ENCODE results near the gene SUSD4.

Gene SUSD4

GRCh38 chr1:223358826-223359225 is 5.2 kb downstream of the SUSD4 start:
- DNase-seq (ENCODE audit: low read depth) = no peak

- no peak for DNase-seq (ENCODE audit: low read depth)
These were observed 8.3 kb downstream of the SUSD4 start for GRCh38 chr1:223355699-223356098.

GRCh38 chr1:223353939-223354338 is 10.0 kb downstream of the SUSD4 start:
- DNase-seq (ENCODE audit: low read depth) = no peak

GRCh38 chr1:223352944-223353343 is 11.0 kb downstream of the SUSD4 start:
- no peak for DNase-seq (ENCODE audit: low read depth)

GRCh38 chr1:223350361-223350908 is 13.5 kb downstream of the SUSD4 start:
- no peak for DNase-seq (ENCODE audit: low read depth)

GRCh38 chr1:223349241-223349640 is 14.7 kb downstream of the SUSD4 start:
- DNase-seq (ENCODE audit: low read depth) = no peak

- DNase-seq (ENCODE audit: low read depth) = no peak
These were observed 15.5 kb downstream of the SUSD4 start for GRCh38 chr1:223348439-223348838.

- DNase-seq (ENCODE audit: low read depth) = no peak
These were observed 16.4 kb downstream of the SUSD4 start for GRCh38 chr1:223347583-223347982.

- no peak for DNase-seq (ENCODE audit: low read depth)
These were observed 17.7 kb downstream of the SUSD4 start for GRCh38 chr1:223346311-223346710.

- no peak for DNase-seq (ENCODE audit: low read depth)
These were observed 18.3 kb downstream of the SUSD4 start for GRCh38 chr1:223345720-223346119.

- no peak for DNase-seq (ENCODE audit: low read depth)
These were observed 19.5 kb downstream of the SUSD4 start for GRCh38 chr1:223344491-223344890.

- no peak for DNase-seq (ENCODE audit: low read depth)
These were observed 20.3 kb downstream of the SUSD4 start for GRCh38 chr1:223343692-223344091.

GRCh38 chr1:223341121-223341520 is 22.9 kb downstream of the SUSD4 start:
- DNase-seq (ENCODE audit: low read depth) = peak; percentile 35

- no peak for DNase-seq (ENCODE audit: low read depth)
These were observed 23.3 kb downstream of the SUSD4 start for GRCh38 chr1:223340637-223341036.

- DNase-seq (ENCODE audit: low read depth) = no peak
These were observed 24.1 kb downstream of the SUSD4 start for GRCh38 chr1:223339861-223340260.

GRCh38 chr1:223338811-223339746 is 24.9 kb downstream of the SUSD4 start:
- DNase-seq (ENCODE audit: low read depth) = no peak

GRCh38 chr1:223337174-223337869 is 26.7 kb downstream of the SUSD4 start:
- no peak for DNase-seq (ENCODE audit: low read depth)

GRCh38 chr1:223334156-223334555 is 29.8 kb downstream of the SUSD4 start:
- DNase-seq (ENCODE audit: low read depth) = no peak

GRCh38 chr1:223332997-223333396 is 31.0 kb downstream of the SUSD4 start:
- no peak for DNase-seq (ENCODE audit: low read depth)

- DNase-seq (ENCODE audit: low read depth) = peak; percentile 47
These were observed 32.0 kb downstream of the SUSD4 start for GRCh38 chr1:223331929-223332328.

GRCh38 chr1:223331301-223331700 is 32.7 kb downstream of the SUSD4 start:
- DNase-seq (ENCODE audit: low read depth) = no peak

- DNase-seq (ENCODE audit: low read depth) = no peak
These were observed 33.5 kb downstream of the SUSD4 start for GRCh38 chr1:223330466-223330865.
